Mesothelial cell of epicardium (in vitro differentiated cells): Measurements from ENCODE around the gene NMT2. TPM values are rescaled to one million over a fixed set of nuclear protein-coding genes. Genes with fewer than 3 reads are reported as not detected.

Experiments
- DNase-seq, 2 experiments: peaks; one replicate each; pipeline ENCODE4 v3.0.0; 2021; ENCODE audit warnings: low spot score in 2 of 2; ENCODE audit not compliant: unreplicated experiment in 2 of 2
- H3K27ac Mint-ChIP-seq: 2 replicates; pipeline ENCODE4 v1.8.0; 2021; ENCODE audit warnings: mixed read lengths
- H3K27me3 Mint-ChIP-seq: 2 replicates; pipeline ENCODE4 v1.8.0; 2021; ENCODE audit warnings: low read depth, mixed read lengths
- H3K36me3 Mint-ChIP-seq: 2 replicates; pipeline ENCODE4 v1.8.0; 2021; ENCODE audit warnings: mixed read lengths
- H3K4me1 Mint-ChIP-seq: 2 replicates; pipeline ENCODE4 v1.8.0; 2021; ENCODE audit warnings: mixed read lengths
- H3K4me3 Mint-ChIP-seq: 2 replicates; pipeline ENCODE4 v1.8.0; 2021; ENCODE audit warnings: mild to moderate bottlenecking, moderate library complexity, mixed read lengths
- H3K9me3 Mint-ChIP-seq: 2 replicates; pipeline ENCODE4 v1.8.0; 2021; ENCODE audit warnings: mixed read lengths
- total RNA-seq: library from RNA; stranded (reverse); gene quantifications from 3 replicates; pipeline ENCODE4 v1.2.1, GENCODE V29; 2021
- TF ChIP-seq, protein P1 (sequence below): fragments of 200-600 bp; sonication (generic); IDR thresholded peaks from one replicate; pipeline ENCODE4 v1.5.0; 2021; ENCODE audit warnings: antibody characterized with exemption; ENCODE audit not compliant: unreplicated experiment

Gene NMT2
- total RNA-seq, 1 donor from 2014 or later, result 21.9 TPM

DNA sequence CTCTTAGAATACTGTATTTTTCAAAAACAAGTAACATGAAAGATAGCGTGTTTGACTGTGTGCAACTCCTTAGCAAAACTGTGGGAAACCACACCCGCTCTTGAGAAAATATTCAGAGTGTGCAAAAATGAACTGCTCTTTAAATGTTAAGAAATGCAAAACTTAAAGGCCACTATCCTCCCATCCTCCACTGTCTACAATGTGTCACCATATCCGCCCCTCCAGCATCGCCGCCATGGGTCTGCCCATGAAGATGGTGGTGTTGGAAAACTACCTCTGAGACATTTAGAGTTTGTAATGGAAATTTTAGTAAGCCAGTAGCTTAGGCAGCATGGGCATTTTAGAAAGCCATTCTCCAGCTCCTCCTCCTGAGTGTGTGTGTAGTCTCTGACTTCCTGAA, 20.1 kb upstream of the NMT2 start:
- Mint-ChIP-seq H3K4me1 (no peaks in the 10 kb centered on the region), H3K4me3 (no peak overlapping the region), H3K9me3 (no peaks in the 10 kb centered on the region), H3K36me3 (no peaks in the 10 kb centered on the region), H3K27me3 (no peaks in the 10 kb centered on the region), H3K27ac (no peak overlapping the region)
- TF ChIP-seq, protein P1, sequence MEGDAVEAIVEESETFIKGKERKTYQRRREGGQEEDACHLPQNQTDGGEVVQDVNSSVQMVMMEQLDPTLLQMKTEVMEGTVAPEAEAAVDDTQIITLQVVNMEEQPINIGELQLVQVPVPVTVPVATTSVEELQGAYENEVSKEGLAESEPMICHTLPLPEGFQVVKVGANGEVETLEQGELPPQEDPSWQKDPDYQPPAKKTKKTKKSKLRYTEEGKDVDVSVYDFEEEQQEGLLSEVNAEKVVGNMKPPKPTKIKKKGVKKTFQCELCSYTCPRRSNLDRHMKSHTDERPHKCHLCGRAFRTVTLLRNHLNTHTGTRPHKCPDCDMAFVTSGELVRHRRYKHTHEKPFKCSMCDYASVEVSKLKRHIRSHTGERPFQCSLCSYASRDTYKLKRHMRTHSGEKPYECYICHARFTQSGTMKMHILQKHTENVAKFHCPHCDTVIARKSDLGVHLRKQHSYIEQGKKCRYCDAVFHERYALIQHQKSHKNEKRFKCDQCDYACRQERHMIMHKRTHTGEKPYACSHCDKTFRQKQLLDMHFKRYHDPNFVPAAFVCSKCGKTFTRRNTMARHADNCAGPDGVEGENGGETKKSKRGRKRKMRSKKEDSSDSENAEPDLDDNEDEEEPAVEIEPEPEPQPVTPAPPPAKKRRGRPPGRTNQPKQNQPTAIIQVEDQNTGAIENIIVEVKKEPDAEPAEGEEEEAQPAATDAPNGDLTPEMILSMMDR, result no peak
- DNase-seq, result no peak

GRCh38 chr10:15183689-15184481, 15.4 kb upstream of the NMT2 start:
- Mint-ChIP-seq H3K27me3 (no peaks in the 10 kb centered on the region), H3K4me1 (no peaks in the 10 kb centered on the region), H3K4me3 (no peak overlapping the region), H3K27ac (no peak overlapping the region), H3K9me3 (no peaks in the 10 kb centered on the region), H3K36me3 (no peaks in the 10 kb centered on the region)
- TF ChIP-seq, protein P1, result no peak
- DNase-seq, result no peak

GRCh38 chr10:15182540-15183207, 14.2 kb upstream of the NMT2 start:
- H3K4me3 Mint-ChIP-seq, result no peak overlapping the region
- H3K36me3 Mint-ChIP-seq, result no peaks in the 10 kb centered on the region
- H3K27me3 Mint-ChIP-seq, result no peaks in the 10 kb centered on the region
- H3K4me1 Mint-ChIP-seq, result no peaks in the 10 kb centered on the region
- no peak overlapping the region for H3K27ac Mint-ChIP-seq
- DNase-seq, result no peak
- H3K9me3 Mint-ChIP-seq, result no peaks in the 10 kb centered on the region
- TF ChIP-seq, protein P1, result no peak

DNA sequence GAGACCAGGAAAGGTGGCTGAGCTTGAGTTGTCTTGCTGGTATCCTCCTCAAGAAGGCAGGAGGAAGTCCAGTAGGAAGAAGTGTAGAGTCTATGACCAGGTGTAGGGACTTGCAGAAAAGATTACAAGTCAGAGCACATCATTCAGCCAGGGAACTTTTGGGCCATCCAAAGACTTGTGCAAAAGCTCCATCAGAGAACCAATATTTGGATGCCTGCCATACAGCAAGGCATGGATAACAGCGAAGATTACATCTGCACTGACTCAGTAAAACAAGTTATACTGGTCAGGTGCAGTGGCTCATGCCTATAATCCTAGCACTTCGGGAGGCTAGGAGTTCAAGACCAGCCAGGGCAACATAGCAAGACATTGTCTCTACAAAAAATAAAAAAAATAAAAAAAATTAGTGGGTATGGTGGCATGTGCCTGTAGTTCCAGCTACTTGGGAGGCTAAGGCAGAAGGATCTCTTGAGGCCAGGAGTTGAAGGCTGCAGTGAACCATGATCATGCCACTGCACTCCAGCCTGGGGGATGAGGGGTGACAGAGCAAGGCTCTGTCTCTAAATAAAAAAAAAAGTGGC, 13.2 kb upstream of the NMT2 start:
- Mint-ChIP-seq H3K4me1 (no peaks in the 10 kb centered on the region), H3K9me3 (no peaks in the 10 kb centered on the region), H3K27ac (no peak overlapping the region), H3K36me3 (no peaks in the 10 kb centered on the region), H3K27me3 (no peaks in the 10 kb centered on the region), H3K4me3 (no peak overlapping the region)
- no peak for DNase-seq
- TF ChIP-seq, protein P1, result no peak

GRCh38 chr10:15180736-15181135, 12.2 kb upstream of the NMT2 start:
- H3K4me1 Mint-ChIP-seq, result no peaks in the 10 kb centered on the region
- H3K27ac Mint-ChIP-seq, result no peak overlapping the region
- H3K27me3 Mint-ChIP-seq, result no peaks in the 10 kb centered on the region
- H3K9me3 Mint-ChIP-seq, result no peaks in the 10 kb centered on the region
- DNase-seq, result no peak
- TF ChIP-seq, protein P1, result no peak
- no peak overlapping the region for H3K4me3 Mint-ChIP-seq
- no peaks in the 10 kb centered on the region for H3K36me3 Mint-ChIP-seq
